Neural cell (in vitro differentiated cells): Measurements from ENCODE around the gene MYBBP1A.

Source experiments
- CTCF ChIP-seq: fragments of 450-650 bp; IDR thresholded peaks from 2 replicates; pipeline ENCODE4 v1.5.1; 2014; ENCODE audit warnings: antibody characterized with exemption, mild to moderate bottlenecking, moderate library complexity; ENCODE audit not compliant: poor library complexity, severe bottlenecking
- EP300 ChIP-seq: fragments of 450-650 bp; conservative IDR thresholded peaks from 2 replicates; pipeline ENCODE4 v1.6.1; 2014; ENCODE audit warnings: antibody characterized with exemption, mild to moderate bottlenecking, moderate library complexity; ENCODE audit not compliant: poor library complexity, severe bottlenecking
- EZH2 ChIP-seq: fragments of 200-600, 300-800 bp; shearing (Covaris generic), sonication (generic); IDR thresholded peaks from 2 replicates; pipeline ENCODE4 v1.6.1; 2014; ENCODE audit warnings: antibody characterized with exemption, low read length, borderline replicate concordance, mild to moderate bottlenecking; ENCODE audit not compliant: insufficient read depth, poor library complexity, severe bottlenecking
- POLR2AphosphoS5 ChIP-seq: IDR thresholded peaks from 2 replicates; pipeline ENCODE4 v1.6.1; 2012
- RAD21 ChIP-seq: fragments of 450-650 bp; conservative IDR thresholded peaks from 2 replicates; pipeline ENCODE4 v1.6.1; 2014; ENCODE audit warnings: antibody characterized with exemption, mild to moderate bottlenecking, moderate library complexity
- REST ChIP-seq: IDR thresholded peaks from 2 replicates; pipeline ENCODE4 v1.6.1; 2012; ENCODE audit warnings: borderline replicate concordance
- SMC3 ChIP-seq: fragments of 450-650 bp; conservative IDR thresholded peaks from 2 replicates; pipeline ENCODE4 v1.6.1; 2014; ENCODE audit warnings: antibody characterized with exemption, mild to moderate bottlenecking, moderate library complexity; ENCODE audit not compliant: poor library complexity
- TAF1 ChIP-seq: IDR thresholded peaks from 2 replicates; pipeline ENCODE4 v1.6.1; 2012; ENCODE audit warnings: low read depth

DNA sequence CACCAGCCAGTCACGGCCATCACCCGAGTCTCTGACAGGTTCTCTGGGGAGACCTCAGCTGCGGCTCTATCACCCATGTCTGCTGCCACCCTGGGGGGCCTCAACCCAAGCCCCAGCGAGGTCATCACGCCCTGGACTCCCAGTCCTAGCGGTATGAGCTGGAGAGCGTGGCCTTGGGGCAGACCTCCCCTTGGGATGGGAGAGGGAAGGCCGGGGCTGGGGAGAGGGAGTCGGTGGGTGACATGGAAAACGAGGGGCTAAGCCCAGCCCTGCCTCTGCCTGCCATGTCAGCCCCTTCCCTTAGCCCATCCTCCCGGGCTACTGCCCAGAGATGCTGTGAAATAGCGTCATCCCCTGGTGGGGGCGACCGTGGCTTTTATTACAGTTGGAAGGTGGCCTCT, 37.8 kb upstream of the MYBBP1A start:
- TF ChIP-seq CTCF: no peak
- no peak for TF ChIP-seq TAF1
- no peak for TF ChIP-seq SMC3
- no peak for TF ChIP-seq EP300
- no peak for TF ChIP-seq EZH2
- TF ChIP-seq POLR2AphosphoS5: no peak
- TF ChIP-seq RAD21: no peak
- TF ChIP-seq REST: no peak
